ENCODE data around the gene GVQW3.

GVQW3 gene

DNA sequence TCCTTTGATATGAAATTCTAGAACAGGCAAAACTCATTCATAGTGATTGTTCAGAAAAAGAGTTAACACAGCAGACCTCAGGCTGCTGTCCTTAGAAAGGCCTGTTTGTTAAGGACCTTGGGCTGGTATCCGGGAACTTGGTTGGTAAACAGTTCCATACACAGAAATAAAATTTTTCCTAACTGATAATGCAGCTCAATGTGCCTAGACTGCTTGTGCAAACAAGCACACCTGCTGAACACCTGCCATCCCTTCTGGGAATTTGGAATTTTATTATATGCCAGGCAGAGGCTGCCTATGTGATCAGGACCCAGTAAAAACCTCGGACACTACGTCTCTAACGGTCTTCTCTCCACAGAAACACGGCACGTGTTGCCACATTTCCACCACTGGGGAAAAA lies 11.7 kb upstream of the GVQW3 start:
- CTCF ChIA-PET: no interaction called here
- POLR2A ChIA-PET: no interaction called here
- no peak for DNase-seq (ENCODE audit: extremely low spot score)
- TF ChIP-seq, protein P1, sequence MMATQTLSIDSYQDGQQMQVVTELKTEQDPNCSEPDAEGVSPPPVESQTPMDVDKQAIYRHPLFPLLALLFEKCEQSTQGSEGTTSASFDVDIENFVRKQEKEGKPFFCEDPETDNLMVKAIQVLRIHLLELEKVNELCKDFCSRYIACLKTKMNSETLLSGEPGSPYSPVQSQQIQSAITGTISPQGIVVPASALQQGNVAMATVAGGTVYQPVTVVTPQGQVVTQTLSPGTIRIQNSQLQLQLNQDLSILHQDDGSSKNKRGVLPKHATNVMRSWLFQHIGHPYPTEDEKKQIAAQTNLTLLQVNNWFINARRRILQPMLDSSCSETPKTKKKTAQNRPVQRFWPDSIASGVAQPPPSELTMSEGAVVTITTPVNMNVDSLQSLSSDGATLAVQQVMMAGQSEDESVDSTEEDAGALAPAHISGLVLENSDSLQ (IDR thresholded peaks at IDR 0.05): no peak
- TF ChIP-seq L3MBTL2 (conservative IDR thresholded peaks at IDR 0.05): no peak
- no peak for TF ChIP-seq HDGF (IDR thresholded peaks at IDR 0.05; ENCODE audit: borderline replicate concordance)
- TF ChIP-seq NFRKB (IDR thresholded peaks at IDR 0.05): no peak
- no peak for TF ChIP-seq SP1 (IDR thresholded peaks at IDR 0.05)
- no peak for TF ChIP-seq TARDBP (IDR thresholded peaks at IDR 0.05)
- TF ChIP-seq BHLHE40 (IDR thresholded peaks at IDR 0.05; ENCODE audit: borderline replicate concordance): no peak
- TF ChIP-seq FOXK2 (IDR thresholded peaks at IDR 0.05): no peak
- no peak for TF ChIP-seq LEF1 (IDR thresholded peaks at IDR 0.05; ENCODE audit: borderline replicate concordance)
- no peak for TF ChIP-seq FOXM1 (IDR thresholded peaks at IDR 0.05; ENCODE audit: borderline replicate concordance)
- TF ChIP-seq CTBP1 (IDR thresholded peaks at IDR 0.05; ENCODE audit: borderline replicate concordance): no peak
- no peak for TF ChIP-seq FOXA1 (IDR thresholded peaks at IDR 0.05)
- TF ChIP-seq ELF4 (IDR thresholded peaks at IDR 0.05): no peak
- TF ChIP-seq SUZ12 (IDR thresholded peaks at IDR 0.05): no peak
- no peak for TF ChIP-seq ARNT (IDR thresholded peaks at IDR 0.05)
- TF ChIP-seq ZNF384 (IDR thresholded peaks at IDR 0.05): no peak

- ChIA-PET CTCF (no interaction called here), POLR2A (interaction anchor here (0.8 kb wide), 1 partner anchor 162 kb away, joined by 3 read pairs; no protein-coding TSS in a partner anchor)
- TF ChIP-seq, protein P1 (IDR thresholded peaks at IDR 0.05): no peak
- no peak for TF ChIP-seq SP1 (IDR thresholded peaks at IDR 0.05)
- no peak for TF ChIP-seq ARNT (IDR thresholded peaks at IDR 0.05)
- no peak for TF ChIP-seq FOXA1 (IDR thresholded peaks at IDR 0.05)
- TF ChIP-seq TARDBP (IDR thresholded peaks at IDR 0.05): no peak
- TF ChIP-seq BHLHE40 (IDR thresholded peaks at IDR 0.05; ENCODE audit: borderline replicate concordance): no peak
- no peak for TF ChIP-seq NFRKB (IDR thresholded peaks at IDR 0.05)
- TF ChIP-seq CTBP1 (IDR thresholded peaks at IDR 0.05; ENCODE audit: borderline replicate concordance): no peak
- TF ChIP-seq FOXM1 (IDR thresholded peaks at IDR 0.05; ENCODE audit: borderline replicate concordance): no peak
- TF ChIP-seq ZNF384 (IDR thresholded peaks at IDR 0.05): no peak
- TF ChIP-seq LEF1 (IDR thresholded peaks at IDR 0.05; ENCODE audit: borderline replicate concordance): no peak
- no peak for TF ChIP-seq SUZ12 (IDR thresholded peaks at IDR 0.05)
- no peak for DNase-seq (ENCODE audit: extremely low spot score)
Measured at GRCh38 chr11:76371170-76371569, 10.0 kb upstream of the GVQW3 start.

DNA sequence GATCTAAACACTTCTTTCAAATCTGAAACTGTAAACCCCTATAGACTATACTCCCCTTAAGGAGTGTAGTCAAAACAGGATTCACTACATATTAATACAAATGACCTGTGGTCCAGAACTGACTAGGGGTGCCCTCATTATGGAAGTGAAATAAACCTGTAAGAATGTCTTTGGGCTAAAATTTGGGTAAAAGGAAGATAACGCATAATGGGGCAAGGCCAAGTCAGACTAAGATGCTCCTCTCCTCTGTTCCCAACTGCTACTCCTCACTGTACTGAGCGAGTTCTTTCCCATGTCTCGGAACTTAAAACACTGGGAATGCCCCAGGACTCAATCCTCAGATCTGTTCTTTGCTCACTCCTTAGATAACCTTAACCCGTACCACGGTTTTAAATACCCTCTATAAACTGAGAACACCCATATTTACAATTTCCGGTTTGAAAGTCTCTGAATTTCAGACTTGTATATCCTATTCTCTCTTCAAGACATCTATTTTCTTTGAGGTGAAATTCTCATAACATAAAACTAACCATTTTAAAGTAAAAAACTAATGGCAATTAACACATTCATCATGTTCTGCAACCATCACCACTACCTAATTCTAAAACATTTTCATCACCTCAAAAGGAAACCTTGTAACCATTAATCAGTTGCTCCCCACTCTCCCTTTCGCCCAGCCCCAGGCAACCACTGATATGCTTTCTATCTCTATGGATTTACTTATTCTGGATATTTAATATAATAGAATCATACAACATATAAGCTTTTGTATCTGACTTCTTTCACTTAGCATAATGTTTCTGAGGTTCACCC lies 4.2 kb upstream of the GVQW3 start:
- TF ChIP-seq FOXA1 (IDR thresholded peaks at IDR 0.05) (no peak), FOXM1 (IDR thresholded peaks at IDR 0.05; ENCODE audit: borderline replicate concordance) (no peak), L3MBTL2 (conservative IDR thresholded peaks at IDR 0.05) (no peak), SUZ12 (IDR thresholded peaks at IDR 0.05) (no peak), BHLHE40 (IDR thresholded peaks at IDR 0.05; ENCODE audit: borderline replicate concordance) (no peak), HDGF (IDR thresholded peaks at IDR 0.05; ENCODE audit: borderline replicate concordance) (no peak), ELF4 (IDR thresholded peaks at IDR 0.05) (no peak), CTBP1 (IDR thresholded peaks at IDR 0.05; ENCODE audit: borderline replicate concordance) (no peak), FOXK2 (IDR thresholded peaks at IDR 0.05) (no peak), TARDBP (IDR thresholded peaks at IDR 0.05) (no peak), SP1 (IDR thresholded peaks at IDR 0.05) (no peak), ARNT (IDR thresholded peaks at IDR 0.05) (no peak), LEF1 (IDR thresholded peaks at IDR 0.05; ENCODE audit: borderline replicate concordance) (no peak), ZNF384 (IDR thresholded peaks at IDR 0.05) (no peak), NFRKB (IDR thresholded peaks at IDR 0.05) (no peak)
- TF ChIP-seq, protein P1 (IDR thresholded peaks at IDR 0.05): no peak
- POLR2A ChIA-PET: no interaction called here

GRCh38 chr11:76379807-76380158 lies 1.3 kb upstream of the GVQW3 start:
- TF ChIP-seq ARNT (IDR thresholded peaks at IDR 0.05): no peak
- TF ChIP-seq, protein P1 (IDR thresholded peaks at IDR 0.05): no peak
- POLR2A ChIA-PET: interaction anchor here (2.5 kb wide), 1 partner anchor 15 kb away, joined by 7 read pairs; no protein-coding TSS in a partner anchor
- no peak for DNase-seq (ENCODE audit: extremely low spot score)
- CTCF ChIA-PET: interaction anchor here (0.6 kb wide), 1 partner anchor 161 kb away, joined by 5 read pairs; no protein-coding TSS in a partner anchor

More for the DNA sequence above, 4.2 kb upstream of the GVQW3 start:
- CTCF ChIA-PET: no interaction called here
- DNase-seq (ENCODE audit: extremely low spot score): no peak

DNA sequence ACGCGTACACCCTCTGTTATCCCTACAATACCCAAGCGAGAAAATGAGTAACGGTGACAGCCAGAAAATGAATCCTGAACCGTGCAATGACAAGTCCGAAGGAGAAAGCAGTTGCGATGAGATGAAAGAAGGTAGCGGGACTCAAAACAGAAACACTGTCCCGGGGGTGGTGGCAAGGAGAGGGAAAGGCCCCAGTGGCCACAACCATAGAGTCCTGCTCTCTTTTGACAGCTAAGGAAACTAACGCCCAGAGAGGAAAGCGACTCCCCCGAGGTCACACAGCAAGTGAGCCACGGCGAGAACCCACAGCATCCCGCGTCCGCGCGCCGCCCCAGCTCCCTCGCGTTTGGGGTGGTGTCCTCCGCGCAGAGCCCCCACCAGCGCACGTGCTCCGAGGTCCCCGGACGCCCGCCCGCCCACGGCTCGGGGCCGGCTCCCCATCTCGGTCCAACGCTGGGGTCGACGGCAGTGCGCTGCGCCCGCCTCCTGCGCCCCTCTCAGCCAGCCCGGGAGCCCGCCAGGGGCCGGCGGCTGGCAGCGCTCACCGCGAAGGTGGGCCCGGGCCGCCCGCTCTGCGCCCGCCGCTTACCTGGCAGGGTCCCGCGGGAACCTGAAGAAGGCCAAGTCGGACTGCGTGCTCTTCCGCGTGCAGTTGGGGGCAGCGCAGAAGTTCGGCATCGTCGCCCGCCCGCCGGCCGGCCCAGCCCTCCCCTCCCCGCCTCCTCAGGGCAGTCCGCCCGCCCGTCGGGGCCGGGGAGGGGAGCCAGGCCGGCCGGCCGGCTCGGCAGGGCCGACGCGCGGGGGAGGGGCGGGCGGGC lies 755 bp upstream of the GVQW3 start:
- TF ChIP-seq ARNT (IDR thresholded peaks at IDR 0.05): 0 out of 2 replicates have a peak, but pooled peaks have one; percentile 29
- no peak for TF ChIP-seq ZNF384 (IDR thresholded peaks at IDR 0.05)
- TF ChIP-seq LEF1 (IDR thresholded peaks at IDR 0.05; ENCODE audit: borderline replicate concordance): 0 out of 2 replicates have a peak, but pooled peaks have one; percentile 46
- no peak for TF ChIP-seq L3MBTL2 (conservative IDR thresholded peaks at IDR 0.05)
- TF ChIP-seq, protein P1 (IDR thresholded peaks at IDR 0.05): peak; percentile 56
- TF ChIP-seq CTBP1 (IDR thresholded peaks at IDR 0.05; ENCODE audit: borderline replicate concordance): no peak
- POLR2A ChIA-PET: interaction anchor here (1.6 to 2.5 kb wide), 2 partner anchors 15 to 64 kb away, joined by 4 to 7 read pairs; partner anchors contain the start of gene EMSY
- DNase-seq (ENCODE audit: extremely low spot score): peak; percentile 29
- CTCF ChIA-PET: interaction anchor here (0.6 kb wide), 1 partner anchor 161 kb away, joined by 5 read pairs; no protein-coding TSS in a partner anchor
